Measurements from ENCODE around the gene SUSD3. TPM values are rescaled to one million over a fixed set of nuclear protein-coding genes. Genes with fewer than 3 reads are reported as not detected.

The SUSD3 gene
- total and polyA plus RNA-seq, 10 of the 15 experiments (the other 5 are each of a cell fraction or from before 2014, with no cell fraction given) = 2.5 to 92.0 (median 31.1) TPM

DNA sequence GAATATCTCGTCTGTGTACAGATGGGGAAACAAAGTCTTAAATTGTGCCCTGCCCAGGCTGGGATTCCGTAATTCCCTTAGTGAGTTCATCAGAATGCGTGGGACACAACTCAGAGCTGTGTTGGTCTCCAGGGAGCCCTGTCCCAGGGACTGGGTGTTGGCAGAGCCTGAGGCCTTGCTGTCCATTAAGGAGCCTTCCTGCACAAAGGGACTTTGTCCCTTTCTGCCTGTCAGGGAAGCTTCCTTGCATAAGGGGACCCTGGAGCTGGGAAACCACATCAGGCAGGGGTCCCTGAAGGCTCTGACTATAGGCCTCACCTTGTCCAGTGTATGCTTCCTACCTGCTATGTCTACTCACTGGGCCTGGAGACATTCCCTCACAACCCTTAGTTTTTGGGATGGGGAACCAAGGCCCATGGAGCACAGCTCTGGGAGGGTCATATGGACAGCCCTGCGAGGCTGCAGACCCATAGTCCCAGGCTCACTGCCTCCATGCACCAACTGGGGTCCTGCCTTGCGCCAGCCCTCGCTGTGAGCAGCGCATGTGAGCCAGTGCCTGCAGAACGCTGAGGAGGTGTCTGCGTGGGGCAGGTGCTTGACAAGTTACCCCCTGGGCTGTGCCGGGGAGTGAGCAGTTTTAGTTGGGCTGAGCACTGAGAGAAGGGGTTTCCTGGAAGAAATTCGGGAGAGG is 39.2 kb downstream of the SUSD3 start:
- DNase-seq (ENCODE audit: low read depth, low spot score) (no peak), FAIRE-seq (no peak), ATAC-seq (no peak)
- Histone ChIP-seq H2AFZ (ENCODE audit: control insufficient read depth, low read depth, low read length) (no peak overlapping the region; the same call in 1 of the 2 replicates), H3K27me3 (replicated peaks in 1 of 2; ENCODE audit: control insufficient read depth in 2 of 2, insufficient read depth in 2 of 2, low read length in 1 of 2) (no peaks in the 10 kb centered on the region), H3K9ac (ENCODE audit: control insufficient read depth, insufficient read depth, low read length) (no peak overlapping the region; the same call in 1 of the 2 replicates), H3K79me2 (ENCODE audit: control insufficient read depth, insufficient read depth, low read length) (peaks cover 20% of the 10 kb centered on the region), H3K4me3 (peak overlapping the region; percentile 86), H3K36me3 (ENCODE audit: control insufficient read depth in 2 of 2, insufficient read depth in 2 of 2, low read length in 1 of 2) (no peaks in the 10 kb centered on the region), H4K20me1 (ENCODE audit: control insufficient read depth, insufficient read depth) (no peaks in the 10 kb centered on the region), H3K9me3 (replicated peaks; ENCODE audit: control insufficient read depth, insufficient read depth, low read length) (no peaks in the 10 kb centered on the region; the same call in 2 of the 3 replicates), H3K4me1 (ENCODE audit: control insufficient read depth, insufficient read depth, low read length) (peaks cover 41% of the 10 kb centered on the region), H3K4me2 (ENCODE audit: control insufficient read depth, insufficient read depth) (peak overlapping the region; percentile 90), H3K27ac (ENCODE audit: control insufficient read depth, insufficient read depth) (peak overlapping the region; percentile 40; the same call in 1 of the 2 replicates)
- 70% methylated on average over 11 of the region's 11 CpGs for WGBS (ENCODE audit: insufficient coverage, insufficient replicate concordance, low lambda C conversion rate, missing lambda C conversion rate)
- POLR2A ChIA-PET = interaction anchor here (0.5 to 2.4 kb wide), 5 partner anchors 10 to 342 kb away, joined by 3 to 11 read pairs (median 5); partner anchors contain the start of gene NINJ1
- no TSS peak for BruUV-seq (replicated peaks)
- intact Hi-C loops (cut with micrococcal nuclease; ENCODE audit: unreplicated experiment) = loop anchor here (5.0 kb wide), 1 partner anchor 355 kb away; the partner anchor contains the start of genes FAM120A and FAM120AOS
- CTCF ChIA-PET = interaction anchor here (1.2 to 5.3 kb wide), 5 partner anchors 10 to 143 kb away, joined by 3 to 44 read pairs (median 4); no protein-coding TSS in a partner anchor
- in situ Hi-C loops (cut with MboI) = no loop called here
- TF ChIP-seq, protein P1, sequence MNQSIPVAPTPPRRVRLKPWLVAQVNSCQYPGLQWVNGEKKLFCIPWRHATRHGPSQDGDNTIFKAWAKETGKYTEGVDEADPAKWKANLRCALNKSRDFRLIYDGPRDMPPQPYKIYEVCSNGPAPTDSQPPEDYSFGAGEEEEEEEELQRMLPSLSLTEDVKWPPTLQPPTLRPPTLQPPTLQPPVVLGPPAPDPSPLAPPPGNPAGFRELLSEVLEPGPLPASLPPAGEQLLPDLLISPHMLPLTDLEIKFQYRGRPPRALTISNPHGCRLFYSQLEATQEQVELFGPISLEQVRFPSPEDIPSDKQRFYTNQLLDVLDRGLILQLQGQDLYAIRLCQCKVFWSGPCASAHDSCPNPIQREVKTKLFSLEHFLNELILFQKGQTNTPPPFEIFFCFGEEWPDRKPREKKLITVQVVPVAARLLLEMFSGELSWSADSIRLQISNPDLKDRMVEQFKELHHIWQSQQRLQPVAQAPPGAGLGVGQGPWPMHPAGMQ (IDR thresholded peaks at IDR 0.05; ENCODE audit: borderline replicate concordance) = no peak
- TF ChIP-seq BACH1 (IDR thresholded peaks at IDR 0.05; ENCODE audit: borderline replicate concordance) (0 out of 2 replicates have a peak, but pooled peaks have one; percentile 18), CREM (IDR thresholded peaks at IDR 0.05; ENCODE audit: low read depth) (no peak), CBX5 (IDR thresholded peaks at IDR 0.05; ENCODE audit: low read depth) (no peak), BCL11A (IDR thresholded peaks at IDR 0.05; ENCODE audit: low read depth, low read length) (no peak)
- SMC1A ChIA-PET (ENCODE audit: uncharacterized antibody, unreplicated experiment) = interaction anchor here (0.9 to 3.7 kb wide), 7 partner anchors 10 to 143 kb away, joined by 3 to 28 read pairs (median 4); no protein-coding TSS in a partner anchor
- RAD21 ChIA-PET (ENCODE audit: unreplicated experiment) = interaction anchor here (1.2 to 5.4 kb wide), 3 partner anchors 10 to 94 kb away, joined by 3 to 23 read pairs (median 12); no protein-coding TSS in a partner anchor
